Measurements from ENCODE around the gene GVQW3. TPM values are rescaled to one million over a fixed set of nuclear protein-coding genes. Genes with fewer than 3 reads are reported as not detected.

The GVQW3 gene
- total and polyA plus RNA-seq, 2 of the 13 experiments (the other 11 are each of a cell fraction or from before 2014, with no cell fraction given) = 5.0 to 5.6 TPM

DNA sequence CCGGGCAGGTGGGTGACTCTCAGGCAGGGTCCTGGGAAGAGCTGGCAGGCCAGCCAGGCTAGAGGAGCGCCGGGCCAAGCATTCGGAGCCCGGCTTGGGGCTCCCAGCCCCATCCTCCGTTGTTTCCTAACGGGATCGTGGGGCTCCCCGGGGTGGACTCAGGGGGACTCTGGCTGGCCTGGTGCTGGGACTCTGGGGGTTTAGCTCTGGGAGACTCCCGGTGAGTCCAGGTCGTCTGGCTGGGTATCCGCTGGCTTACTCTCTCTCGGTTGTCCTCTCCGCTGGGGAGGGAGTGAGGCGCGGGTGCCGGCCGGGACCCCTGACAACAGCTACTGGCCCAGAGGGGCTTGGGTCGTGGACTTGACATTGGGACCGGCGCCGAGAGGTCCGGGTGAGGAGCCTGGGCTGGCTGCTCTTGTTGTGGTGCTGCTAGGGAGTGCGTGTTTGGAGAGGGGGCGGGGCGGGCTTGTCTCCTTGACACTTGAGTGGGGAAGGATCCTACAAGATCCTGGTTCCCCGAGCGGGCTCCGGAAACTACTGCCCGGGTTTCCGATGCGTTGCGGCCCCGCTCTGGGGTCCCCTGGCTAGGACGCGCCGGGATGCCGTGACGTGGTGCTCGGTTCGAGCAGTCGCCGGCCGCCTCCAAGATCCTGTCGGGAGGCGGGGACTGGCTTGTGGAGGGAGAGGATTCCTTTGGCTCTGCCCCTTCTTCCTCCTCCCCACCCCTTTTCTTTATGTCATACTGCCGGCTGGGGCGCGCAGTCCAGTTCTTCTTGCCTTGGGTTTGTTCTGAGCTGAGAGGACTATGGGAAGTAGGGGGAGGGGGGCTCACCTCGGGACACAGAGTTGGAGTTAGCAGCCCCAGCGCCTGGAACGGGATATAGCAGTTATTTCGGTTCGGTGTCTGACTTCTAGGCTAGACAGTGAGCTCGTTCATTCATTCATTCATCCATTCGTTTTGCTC, 64.3 kb downstream of the GVQW3 start (continued):
- TF ChIP-seq, protein P1, sequence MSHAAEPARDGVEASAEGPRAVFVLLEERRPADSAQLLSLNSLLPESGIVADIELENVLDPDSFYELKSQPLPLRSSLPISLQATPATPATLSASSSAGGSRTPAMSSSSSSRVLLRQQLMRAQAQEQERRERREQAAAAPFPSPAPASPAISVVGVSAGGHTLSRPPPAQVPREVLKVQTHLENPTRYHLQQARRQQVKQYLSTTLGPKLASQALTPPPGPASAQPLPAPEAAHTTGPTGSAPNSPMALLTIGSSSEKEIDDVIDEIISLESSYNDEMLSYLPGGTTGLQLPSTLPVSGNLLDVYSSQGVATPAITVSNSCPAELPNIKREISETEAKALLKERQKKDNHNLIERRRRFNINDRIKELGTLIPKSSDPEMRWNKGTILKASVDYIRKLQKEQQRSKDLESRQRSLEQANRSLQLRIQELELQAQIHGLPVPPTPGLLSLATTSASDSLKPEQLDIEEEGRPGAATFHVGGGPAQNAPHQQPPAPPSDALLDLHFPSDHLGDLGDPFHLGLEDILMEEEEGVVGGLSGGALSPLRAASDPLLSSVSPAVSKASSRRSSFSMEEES (CRISPR knock-in tag; IDR thresholded peaks at IDR 0.05) = no peak
- TF ChIP-seq, protein P2, sequence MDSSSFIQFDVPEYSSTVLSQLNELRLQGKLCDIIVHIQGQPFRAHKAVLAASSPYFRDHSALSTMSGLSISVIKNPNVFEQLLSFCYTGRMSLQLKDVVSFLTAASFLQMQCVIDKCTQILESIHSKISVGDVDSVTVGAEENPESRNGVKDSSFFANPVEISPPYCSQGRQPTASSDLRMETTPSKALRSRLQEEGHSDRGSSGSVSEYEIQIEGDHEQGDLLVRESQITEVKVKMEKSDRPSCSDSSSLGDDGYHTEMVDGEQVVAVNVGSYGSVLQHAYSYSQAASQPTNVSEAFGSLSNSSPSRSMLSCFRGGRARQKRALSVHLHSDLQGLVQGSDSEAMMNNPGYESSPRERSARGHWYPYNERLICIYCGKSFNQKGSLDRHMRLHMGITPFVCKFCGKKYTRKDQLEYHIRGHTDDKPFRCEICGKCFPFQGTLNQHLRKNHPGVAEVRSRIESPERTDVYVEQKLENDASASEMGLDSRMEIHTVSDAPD (CRISPR knock-in tag; IDR thresholded peaks at IDR 0.05) = no peak
- TF ChIP-seq, protein P3, sequence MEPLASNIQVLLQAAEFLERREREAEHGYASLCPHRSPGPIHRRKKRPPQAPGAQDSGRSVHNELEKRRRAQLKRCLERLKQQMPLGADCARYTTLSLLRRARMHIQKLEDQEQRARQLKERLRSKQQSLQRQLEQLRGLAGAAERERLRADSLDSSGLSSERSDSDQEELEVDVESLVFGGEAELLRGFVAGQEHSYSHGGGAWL (CRISPR knock-in tag; IDR thresholded peaks at IDR 0.05) = no peak
- TF ChIP-seq, protein P4, sequence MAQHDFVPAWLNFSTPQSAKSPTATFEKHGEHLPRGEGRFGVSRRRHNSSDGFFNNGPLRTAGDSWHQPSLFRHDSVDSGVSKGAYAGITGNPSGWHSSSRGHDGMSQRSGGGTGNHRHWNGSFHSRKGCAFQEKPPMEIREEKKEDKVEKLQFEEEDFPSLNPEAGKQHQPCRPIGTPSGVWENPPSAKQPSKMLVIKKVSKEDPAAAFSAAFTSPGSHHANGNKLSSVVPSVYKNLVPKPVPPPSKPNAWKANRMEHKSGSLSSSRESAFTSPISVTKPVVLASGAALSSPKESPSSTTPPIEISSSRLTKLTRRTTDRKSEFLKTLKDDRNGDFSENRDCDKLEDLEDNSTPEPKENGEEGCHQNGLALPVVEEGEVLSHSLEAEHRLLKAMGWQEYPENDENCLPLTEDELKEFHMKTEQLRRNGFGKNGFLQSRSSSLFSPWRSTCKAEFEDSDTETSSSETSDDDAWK (CRISPR knock-in tag; IDR thresholded peaks at IDR 0.05) = no peak
- TF ChIP-seq, protein P5, sequence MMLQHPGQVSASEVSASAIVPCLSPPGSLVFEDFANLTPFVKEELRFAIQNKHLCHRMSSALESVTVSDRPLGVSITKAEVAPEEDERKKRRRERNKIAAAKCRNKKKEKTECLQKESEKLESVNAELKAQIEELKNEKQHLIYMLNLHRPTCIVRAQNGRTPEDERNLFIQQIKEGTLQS (CRISPR knock-in tag; IDR thresholded peaks at IDR 0.05) = no peak
- TF ChIP-seq ZNF20 (CRISPR knock-in tag; IDR thresholded peaks at IDR 0.05) (no peak), IRX3 (CRISPR knock-in tag; IDR thresholded peaks at IDR 0.05; ENCODE audit: borderline replicate concordance, low read depth) (no peak), JARID2 (CRISPR knock-in tag; IDR thresholded peaks at IDR 0.05; ENCODE audit: insufficient replicate concordance) (no peak), HMG20A (CRISPR knock-in tag; IDR thresholded peaks at IDR 0.05; ENCODE audit: borderline replicate concordance) (no peak), ZNF501 (CRISPR knock-in tag; IDR thresholded peaks at IDR 0.05) (peak; percentile 81; the same call in 1 of the 2 replicates), SIX1 (CRISPR knock-in tag; IDR thresholded peaks at IDR 0.05; ENCODE audit: borderline replicate concordance) (no peak), MIXL1 (CRISPR knock-in tag; IDR thresholded peaks at IDR 0.05) (no peak), CEBPB (IDR thresholded peaks at IDR 0.05; ENCODE audit: borderline replicate concordance, low read depth, low read length) (no peak), MZF1 (CRISPR knock-in tag; IDR thresholded peaks at IDR 0.05; ENCODE audit: borderline replicate concordance) (no peak), YY1 (IDR thresholded peaks at IDR 0.05; ENCODE audit: insufficient read depth, insufficient replicate concordance, low read depth, low read length) (no peak), BRCA1 (CRISPR knock-in tag; IDR thresholded peaks at IDR 0.05) (no peak), FOXP1 (IDR thresholded peaks at IDR 0.05) (no peak), FOXP1 (CRISPR knock-in tag; IDR thresholded peaks at IDR 0.05) (no peak), ARID2 (CRISPR knock-in tag; IDR thresholded peaks at IDR 0.05; ENCODE audit: borderline replicate concordance) (no peak), REXO4 (CRISPR knock-in tag; IDR thresholded peaks at IDR 0.05; ENCODE audit: borderline replicate concordance) (no peak)
- TF ChIP-seq, protein P6, sequence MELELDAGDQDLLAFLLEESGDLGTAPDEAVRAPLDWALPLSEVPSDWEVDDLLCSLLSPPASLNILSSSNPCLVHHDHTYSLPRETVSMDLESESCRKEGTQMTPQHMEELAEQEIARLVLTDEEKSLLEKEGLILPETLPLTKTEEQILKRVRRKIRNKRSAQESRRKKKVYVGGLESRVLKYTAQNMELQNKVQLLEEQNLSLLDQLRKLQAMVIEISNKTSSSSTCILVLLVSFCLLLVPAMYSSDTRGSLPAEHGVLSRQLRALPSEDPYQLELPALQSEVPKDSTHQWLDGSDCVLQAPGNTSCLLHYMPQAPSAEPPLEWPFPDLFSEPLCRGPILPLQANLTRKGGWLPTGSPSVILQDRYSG (CRISPR knock-in tag; IDR thresholded peaks at IDR 0.05) = no peak
- TF ChIP-seq, protein P7, sequence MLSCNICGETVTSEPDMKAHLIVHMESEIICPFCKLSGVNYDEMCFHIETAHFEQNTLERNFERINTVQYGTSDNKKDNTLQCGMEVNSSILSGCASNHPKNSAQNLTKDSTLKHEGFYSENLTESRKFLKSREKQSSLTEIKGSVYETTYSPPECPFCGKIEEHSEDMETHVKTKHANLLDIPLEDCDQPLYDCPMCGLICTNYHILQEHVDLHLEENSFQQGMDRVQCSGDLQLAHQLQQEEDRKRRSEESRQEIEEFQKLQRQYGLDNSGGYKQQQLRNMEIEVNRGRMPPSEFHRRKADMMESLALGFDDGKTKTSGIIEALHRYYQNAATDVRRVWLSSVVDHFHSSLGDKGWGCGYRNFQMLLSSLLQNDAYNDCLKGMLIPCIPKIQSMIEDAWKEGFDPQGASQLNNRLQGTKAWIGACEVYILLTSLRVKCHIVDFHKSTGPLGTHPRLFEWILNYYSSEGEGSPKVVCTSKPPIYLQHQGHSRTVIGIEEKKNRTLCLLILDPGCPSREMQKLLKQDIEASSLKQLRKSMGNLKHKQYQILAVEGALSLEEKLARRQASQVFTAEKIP (CRISPR knock-in tag; IDR thresholded peaks at IDR 0.05; ENCODE audit: borderline replicate concordance) = no peak
